Brain microvascular endothelial cell (primary cell): Measurements from ENCODE around the gene CUX1.

Experiments
- DNase-seq: peaks from one replicate; pipeline ENCODE4 v3.0.0-alpha.2; 2020
- H3K27ac ChIP-seq: fragments of 250-450 bp; sonication (Bioruptor Pico); 2 replicates; pipeline ENCODE4 v1.5.1; 2020; ENCODE audit warnings: mild to moderate bottlenecking, moderate library complexity
- H3K27me3 ChIP-seq: fragments of 250-450 bp; sonication (Bioruptor Pico); replicated peaks from 2 replicates; pipeline ENCODE4 v1.5.1; 2020; ENCODE audit warnings: mild to moderate bottlenecking
- H3K36me3 ChIP-seq: fragments of 250-450 bp; sonication (Bioruptor Pico); replicated peaks from 2 replicates; pipeline ENCODE4 v1.5.1; 2020; ENCODE audit warnings: mild to moderate bottlenecking
- H3K4me3 ChIP-seq: 2 replicates; pipeline ENCODE4 v1.5.1; 2011; ENCODE audit warnings: low read depth, mild to moderate bottlenecking, control low read depth, low read length, moderate library complexity
- in situ Hi-C: cut with HindIII; loops from 2 replicates; pipeline ENCODE4 v1.10.0; 2017; ENCODE audit warnings: low sequenced_read_pairs, low pct_ligation_motif_present
- TF ChIP-seq, protein P1 (sequence below): IDR thresholded peaks from 2 replicates; pipeline ENCODE4 v1.5.1; 2011; ENCODE audit warnings: low read depth, mild to moderate bottlenecking, moderate library complexity, low read length, control low read depth, inconsistent platforms; ENCODE audit errors: missing control alignments

The CUX1 gene

DNA sequence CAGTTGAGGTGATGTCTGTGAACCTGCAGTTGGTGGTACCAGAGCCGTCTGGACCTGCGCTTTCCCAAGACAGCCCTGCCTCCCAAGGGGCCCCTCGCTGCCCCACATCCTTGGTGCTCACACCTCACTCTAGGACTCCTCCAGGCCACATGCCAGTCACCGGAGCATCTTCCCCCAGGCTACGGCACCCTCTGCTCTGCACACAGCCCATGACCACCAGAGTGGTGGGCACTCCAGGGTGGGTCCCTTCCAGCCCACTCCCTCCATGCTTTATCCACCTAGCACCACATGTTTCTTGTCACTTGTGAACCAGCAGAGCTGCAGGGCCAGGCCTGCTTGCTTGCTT is 285.6 kb downstream of the CUX1 start:
- DNase-seq = no peak
- peaks cover 2% of the 10 kb centered on the region for H3K36me3 ChIP-seq
- in situ Hi-C loops = no loop called here

DNA sequence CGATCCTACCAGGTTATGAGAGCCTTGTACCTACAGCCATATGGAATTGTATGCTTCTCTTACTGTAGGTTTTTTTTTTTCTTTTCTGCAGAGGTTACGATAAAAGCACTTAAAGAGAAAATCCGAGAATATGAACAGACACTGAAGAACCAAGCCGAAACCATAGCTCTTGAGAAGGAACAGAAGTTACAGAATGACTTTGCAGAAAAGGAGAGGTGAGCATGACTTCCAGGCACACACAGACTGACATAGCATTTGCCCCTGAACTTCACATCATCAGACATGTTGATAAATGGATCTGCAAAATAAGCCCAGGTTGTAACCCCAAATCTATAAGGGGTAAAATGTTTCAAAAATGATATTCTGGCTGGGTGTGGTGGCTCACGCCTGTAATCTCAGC is 286.8 kb downstream of the CUX1 start:
- DNase-seq = no peak
- TF ChIP-seq, protein P1, sequence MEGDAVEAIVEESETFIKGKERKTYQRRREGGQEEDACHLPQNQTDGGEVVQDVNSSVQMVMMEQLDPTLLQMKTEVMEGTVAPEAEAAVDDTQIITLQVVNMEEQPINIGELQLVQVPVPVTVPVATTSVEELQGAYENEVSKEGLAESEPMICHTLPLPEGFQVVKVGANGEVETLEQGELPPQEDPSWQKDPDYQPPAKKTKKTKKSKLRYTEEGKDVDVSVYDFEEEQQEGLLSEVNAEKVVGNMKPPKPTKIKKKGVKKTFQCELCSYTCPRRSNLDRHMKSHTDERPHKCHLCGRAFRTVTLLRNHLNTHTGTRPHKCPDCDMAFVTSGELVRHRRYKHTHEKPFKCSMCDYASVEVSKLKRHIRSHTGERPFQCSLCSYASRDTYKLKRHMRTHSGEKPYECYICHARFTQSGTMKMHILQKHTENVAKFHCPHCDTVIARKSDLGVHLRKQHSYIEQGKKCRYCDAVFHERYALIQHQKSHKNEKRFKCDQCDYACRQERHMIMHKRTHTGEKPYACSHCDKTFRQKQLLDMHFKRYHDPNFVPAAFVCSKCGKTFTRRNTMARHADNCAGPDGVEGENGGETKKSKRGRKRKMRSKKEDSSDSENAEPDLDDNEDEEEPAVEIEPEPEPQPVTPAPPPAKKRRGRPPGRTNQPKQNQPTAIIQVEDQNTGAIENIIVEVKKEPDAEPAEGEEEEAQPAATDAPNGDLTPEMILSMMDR = no peak
- in situ Hi-C loops = no loop called here
- Histone ChIP-seq H3K4me3 (no peak overlapping the region), H3K27me3 (no peaks in the 10 kb centered on the region), H3K27ac (no peak overlapping the region), H3K36me3 (peaks cover 2% of the 10 kb centered on the region)

More for the DNA sequence above, 285.6 kb downstream of the CUX1 start:
- no peak overlapping the region for H3K27ac ChIP-seq
- no peak overlapping the region for H3K4me3 ChIP-seq
- no peaks in the 10 kb centered on the region for H3K27me3 ChIP-seq
- TF ChIP-seq, protein P1 = no peak

DNA sequence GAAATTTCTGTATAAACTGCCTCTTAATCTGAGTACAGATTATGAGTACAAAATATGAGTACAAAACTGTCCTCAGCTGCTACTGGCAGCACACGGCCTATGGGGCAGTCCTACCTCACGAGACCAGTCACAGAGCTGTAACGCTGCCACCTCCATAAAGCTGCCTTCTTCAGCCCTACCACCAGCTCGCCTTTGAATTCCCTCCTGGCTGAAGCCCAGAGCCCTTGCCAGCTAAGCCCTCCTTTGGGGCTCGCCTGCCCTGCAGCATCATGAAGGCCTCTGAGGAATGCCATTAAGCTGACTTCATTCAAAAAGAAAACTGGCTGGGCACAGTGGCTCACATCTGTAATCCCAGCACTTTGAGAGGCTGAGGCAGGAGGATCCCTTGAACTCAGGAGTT is 289.2 kb downstream of the CUX1 start:
- no peak overlapping the region for H3K4me3 ChIP-seq
- TF ChIP-seq, protein P1 = no peak
- no peak overlapping the region for H3K27ac ChIP-seq
- peaks cover 2% of the 10 kb centered on the region for H3K36me3 ChIP-seq
- no peak for DNase-seq
- in situ Hi-C loops = no loop called here
- no peaks in the 10 kb centered on the region for H3K27me3 ChIP-seq

DNA sequence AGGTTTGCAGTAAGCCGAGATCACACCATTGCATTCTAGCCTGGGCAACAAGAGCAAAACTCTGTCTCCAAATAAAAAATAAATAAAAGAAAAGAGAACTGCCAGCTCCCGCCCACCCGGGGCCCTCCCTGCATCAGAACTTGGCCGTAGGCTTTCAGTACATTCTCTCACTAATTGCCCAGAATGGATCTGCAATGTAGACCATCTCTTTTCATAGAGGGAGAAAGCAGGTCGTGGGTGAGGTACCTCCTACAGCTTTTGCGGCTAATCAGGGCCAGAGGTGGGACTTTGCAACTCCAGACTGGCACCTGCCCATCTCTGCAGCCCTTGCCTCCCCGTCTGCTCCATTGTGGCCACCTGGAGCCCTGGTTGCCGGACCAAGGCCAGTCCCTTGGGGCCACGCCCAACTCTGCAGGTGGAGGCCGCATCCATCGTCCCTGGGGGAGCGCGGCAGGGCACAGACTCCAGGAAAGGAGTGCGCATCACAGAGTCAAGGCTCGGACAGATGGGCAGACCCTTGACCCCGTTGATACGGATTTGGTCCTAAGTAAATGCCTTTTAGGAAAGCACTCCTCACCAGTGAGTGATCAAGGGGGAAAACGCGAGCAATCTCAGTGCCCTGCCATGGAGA is 290.2 kb downstream of the CUX1 start:
- TF ChIP-seq, protein P1 = no peak
- in situ Hi-C loops = no loop called here

DNA sequence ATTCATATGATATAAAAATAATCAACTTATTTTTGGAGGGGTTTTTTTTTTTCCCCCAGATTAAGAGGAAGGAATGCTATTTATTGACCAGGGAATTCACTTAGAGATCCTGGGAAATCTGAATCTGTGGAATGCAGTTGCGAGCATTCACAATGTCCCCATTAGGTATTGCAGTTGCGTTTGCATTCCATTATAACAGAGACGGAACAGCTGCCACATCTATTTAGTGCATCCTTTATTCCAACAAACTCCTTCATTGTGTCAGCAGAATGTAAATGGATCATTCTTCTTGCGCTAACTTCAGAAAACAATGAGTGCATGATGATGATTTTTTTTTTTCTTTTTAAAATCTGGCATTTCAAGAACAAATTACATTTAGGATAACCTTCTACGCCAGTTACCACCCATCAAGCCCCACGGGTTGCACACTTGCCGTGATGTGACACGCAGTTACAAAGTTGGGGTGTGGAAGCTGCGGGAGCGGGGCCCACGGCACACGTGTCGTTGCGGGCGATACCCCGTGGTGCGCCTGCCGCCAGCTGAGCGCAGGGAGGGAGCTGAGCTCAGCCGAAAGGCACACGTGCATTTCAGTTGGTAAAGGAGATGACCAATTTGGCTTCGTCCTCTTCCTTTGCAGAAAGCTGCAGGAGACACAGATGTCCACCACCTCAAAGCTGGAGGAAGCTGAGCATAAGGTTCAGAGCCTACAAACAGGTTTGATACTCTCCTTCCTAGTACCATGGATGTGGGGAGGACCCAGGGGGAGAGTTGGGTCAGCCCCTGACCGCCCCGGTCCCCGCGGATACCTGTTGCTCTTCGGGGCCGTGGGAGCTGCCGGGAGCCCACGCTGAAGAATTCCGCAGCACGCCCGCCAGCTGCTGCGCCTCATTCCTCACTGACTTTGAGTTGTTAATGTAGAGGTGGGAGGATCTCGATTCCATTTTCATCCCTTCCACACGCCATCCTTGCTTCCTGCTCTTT is 293.9 kb downstream of the CUX1 start:
- Histone ChIP-seq H3K4me3 (no peak overlapping the region), H3K36me3 (peaks cover 5% of the 10 kb centered on the region), H3K27me3 (no peaks in the 10 kb centered on the region), H3K27ac (no peak overlapping the region)
- no peak for DNase-seq
- in situ Hi-C loops = no loop called here
- TF ChIP-seq, protein P1 = no peak

More for the DNA sequence above, 290.2 kb downstream of the CUX1 start:
- Histone ChIP-seq H3K27ac (no peak overlapping the region), H3K4me3 (no peak overlapping the region), H3K27me3 (no peaks in the 10 kb centered on the region), H3K36me3 (peaks cover 2% of the 10 kb centered on the region)
- DNase-seq = no peak
